Measurements from ENCODE around the gene CALN1.
"Not testable (repeated sequence)": the region's sequence is repeated elsewhere in the genome, so short reads cannot be mapped to it uniquely, and the experiment has no call there.

The CALN1 gene

DNA sequence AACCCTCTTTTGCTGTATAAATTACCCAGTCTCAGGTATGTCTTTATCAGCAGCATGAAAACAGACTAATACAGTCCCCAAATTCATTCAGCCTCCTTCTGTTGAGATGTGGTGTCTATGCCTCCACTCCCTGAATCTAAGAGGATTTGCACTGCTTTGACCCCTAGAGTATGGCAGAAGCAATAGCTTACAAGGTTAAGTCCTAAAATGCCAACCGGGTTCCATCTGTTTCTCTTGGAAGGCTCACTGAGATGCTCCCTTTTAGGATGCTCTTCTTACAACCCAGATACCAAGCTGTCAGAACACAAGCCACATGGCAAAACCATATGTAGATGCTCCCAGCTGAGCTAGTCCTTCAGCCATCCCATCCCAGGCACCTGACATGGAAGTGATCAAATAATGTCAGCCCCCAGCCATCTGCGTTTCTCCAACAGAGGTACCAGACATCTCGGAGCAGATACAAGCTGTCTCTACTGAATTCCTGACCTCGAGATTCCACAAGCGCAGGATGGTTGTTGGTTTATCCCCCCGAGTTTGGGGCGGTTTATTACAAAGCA is 20.2 kb downstream of the CALN1 start:
- H3K9ac ChIP-seq (ENCODE audit: insufficient read length, low read depth) = no peak overlapping the region
- no peaks in the 10 kb centered on the region for H3K9me3 ChIP-seq (ENCODE audit: insufficient read depth, low read length)
- TF ChIP-seq ZNF274 (IDR thresholded peaks at IDR 0.05; ENCODE audit: low read depth, low read length) (no peak), SUZ12 (IDR thresholded peaks at IDR 0.05; ENCODE audit: extremely low read depth, insufficient read depth, insufficient read length) (no peak), YY1 (IDR thresholded peaks at IDR 0.05; ENCODE audit: insufficient read depth, insufficient read length) (no peak)
- no peaks in the 10 kb centered on the region for H3K4me1 ChIP-seq (ENCODE audit: insufficient read depth, insufficient read length)
- no peaks in the 10 kb centered on the region for H3K27me3 ChIP-seq (ENCODE audit: insufficient read depth, insufficient read length)
- H3K4me3 ChIP-seq (ENCODE audit: insufficient read length, low read depth) = no peak overlapping the region
- H3K36me3 ChIP-seq (ENCODE audit: insufficient read depth, insufficient read length, low read length) = no peaks in the 10 kb centered on the region
- no peak for DNase-seq (ENCODE audit: low read depth, low spot score)

DNA sequence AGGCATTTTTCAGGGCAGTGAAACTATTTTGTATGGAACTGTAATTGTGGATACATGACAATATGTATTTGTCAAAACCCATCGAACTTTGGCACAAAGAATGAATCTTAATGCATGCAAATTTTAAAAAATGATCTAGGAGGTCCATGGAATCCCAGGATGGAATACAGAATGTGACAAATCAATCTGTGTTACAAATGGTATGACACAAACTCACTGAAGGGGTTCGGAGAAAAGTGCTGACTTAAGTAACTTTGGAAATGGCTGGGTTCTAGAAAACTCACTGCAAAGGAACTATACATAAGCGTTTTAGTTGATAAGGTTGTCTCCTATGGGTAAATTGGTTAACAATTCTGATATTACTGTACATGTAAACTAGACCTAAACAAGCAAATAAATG is 26.0 kb downstream of the CALN1 start:
- Histone ChIP-seq H3K9me3 (ENCODE audit: insufficient read depth, low read length) (no peaks in the 10 kb centered on the region), H3K4me3 (ENCODE audit: insufficient read length, low read depth) (no peak overlapping the region), H3K4me1 (ENCODE audit: insufficient read depth, insufficient read length) (no peaks in the 10 kb centered on the region), H3K9ac (ENCODE audit: insufficient read length, low read depth) (no peak overlapping the region), H3K36me3 (ENCODE audit: insufficient read depth, insufficient read length, low read length) (no peaks in the 10 kb centered on the region), H3K27me3 (ENCODE audit: insufficient read depth, insufficient read length) (no peaks in the 10 kb centered on the region)
- no peak for DNase-seq (ENCODE audit: low read depth, low spot score)
- TF ChIP-seq ZNF274 (IDR thresholded peaks at IDR 0.05; ENCODE audit: low read depth, low read length) (no peak), SUZ12 (IDR thresholded peaks at IDR 0.05; ENCODE audit: extremely low read depth, insufficient read depth, insufficient read length) (no peak), YY1 (IDR thresholded peaks at IDR 0.05; ENCODE audit: insufficient read depth, insufficient read length) (no peak)

DNA sequence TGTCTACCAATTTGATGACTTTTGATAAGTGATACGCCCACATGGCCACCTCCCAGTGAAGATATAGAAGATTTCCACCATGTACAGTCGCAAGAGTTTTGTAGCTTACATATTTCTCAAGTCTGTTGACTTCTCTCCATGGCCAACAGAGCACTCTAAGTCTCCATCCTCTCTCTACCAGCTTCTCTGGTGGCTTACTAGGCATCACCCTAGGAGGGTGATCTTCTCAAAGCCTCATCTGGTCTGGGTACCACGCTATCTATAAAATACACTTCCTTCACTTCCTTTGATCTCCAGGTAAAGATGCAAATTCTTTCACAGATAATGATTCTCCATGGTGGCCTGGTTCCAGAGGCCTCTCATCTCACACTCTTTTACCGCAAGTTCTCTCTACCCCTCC is 49.9 kb downstream of the CALN1 start:
- no peak for DNase-seq (ENCODE audit: low read depth, low spot score)
- no peaks in the 10 kb centered on the region for H3K9me3 ChIP-seq (ENCODE audit: insufficient read depth, low read length)
- H3K4me1 ChIP-seq (ENCODE audit: insufficient read depth, insufficient read length) = no peaks in the 10 kb centered on the region
- no peaks in the 10 kb centered on the region for H3K36me3 ChIP-seq (ENCODE audit: insufficient read depth, insufficient read length, low read length)
- no peak overlapping the region for H3K4me3 ChIP-seq (ENCODE audit: insufficient read length, low read depth)
- TF ChIP-seq SUZ12 (IDR thresholded peaks at IDR 0.05; ENCODE audit: extremely low read depth, insufficient read depth, insufficient read length) = no peak
- no peak for TF ChIP-seq YY1 (IDR thresholded peaks at IDR 0.05; ENCODE audit: insufficient read depth, insufficient read length)
- TF ChIP-seq ZNF274 (IDR thresholded peaks at IDR 0.05; ENCODE audit: low read depth, low read length) = no peak
- no peaks in the 10 kb centered on the region for H3K27me3 ChIP-seq (ENCODE audit: insufficient read depth, insufficient read length)
- H3K9ac ChIP-seq (ENCODE audit: insufficient read length, low read depth) = no peak overlapping the region

GRCh38 chr7:72345208-72345727 is 66.9 kb downstream of the CALN1 start:
- no peaks in the 10 kb centered on the region for H3K36me3 ChIP-seq (ENCODE audit: insufficient read depth, insufficient read length, low read length)
- H3K9ac ChIP-seq (ENCODE audit: insufficient read length, low read depth) = no peak overlapping the region
- TF ChIP-seq YY1 (IDR thresholded peaks at IDR 0.05; ENCODE audit: insufficient read depth, insufficient read length) = no peak
- TF ChIP-seq ZNF274 (IDR thresholded peaks at IDR 0.05; ENCODE audit: low read depth, low read length) = no peak
- TF ChIP-seq SUZ12 (IDR thresholded peaks at IDR 0.05; ENCODE audit: extremely low read depth, insufficient read depth, insufficient read length) = no peak
- no peak for DNase-seq (ENCODE audit: low read depth, low spot score)
- no peaks in the 10 kb centered on the region for H3K27me3 ChIP-seq (ENCODE audit: insufficient read depth, insufficient read length)
- H3K4me1 ChIP-seq (ENCODE audit: insufficient read depth, insufficient read length) = no peaks in the 10 kb centered on the region
- no peak overlapping the region for H3K4me3 ChIP-seq (ENCODE audit: insufficient read length, low read depth)
- no peaks in the 10 kb centered on the region for H3K9me3 ChIP-seq (ENCODE audit: insufficient read depth, low read length)

GRCh38 chr7:72343991-72344390 is 68.1 kb downstream of the CALN1 start:
- H3K36me3 ChIP-seq (ENCODE audit: insufficient read depth, insufficient read length, low read length) = no peaks in the 10 kb centered on the region
- no peak overlapping the region for H3K9ac ChIP-seq (ENCODE audit: insufficient read length, low read depth)
- no peaks in the 10 kb centered on the region for H3K9me3 ChIP-seq (ENCODE audit: insufficient read depth, low read length)

DNA sequence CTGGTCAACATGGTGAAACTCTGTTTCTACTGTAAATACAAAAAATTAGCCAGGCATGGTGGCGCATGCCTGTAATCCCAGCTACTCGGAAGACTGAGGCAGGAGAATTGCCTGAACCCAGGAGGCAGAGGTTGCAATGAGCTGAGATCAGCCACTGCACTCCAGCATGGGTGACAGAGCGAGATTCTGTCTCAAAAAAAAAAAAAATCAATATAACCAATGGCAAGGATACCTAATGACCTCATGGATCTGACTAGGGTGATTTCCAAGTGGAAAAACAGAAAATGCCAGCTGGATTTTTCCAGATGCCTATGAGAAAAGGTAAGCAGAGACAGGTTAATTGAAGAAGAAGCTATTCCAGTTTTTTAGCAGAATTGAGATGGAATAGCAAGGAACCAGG is 68.8 kb downstream of the CALN1 start:
- H3K4me3 ChIP-seq (ENCODE audit: insufficient read length, low read depth); H3K9me3 ChIP-seq (ENCODE audit: insufficient read depth, low read length); H3K27me3 ChIP-seq (ENCODE audit: insufficient read depth, insufficient read length); H3K9ac ChIP-seq (ENCODE audit: insufficient read length, low read depth); H3K36me3 ChIP-seq (ENCODE audit: insufficient read depth, insufficient read length, low read length); DNase-seq (ENCODE audit: low read depth, low spot score); H3K4me1 ChIP-seq (ENCODE audit: insufficient read depth, insufficient read length): not testable (repeated sequence)

More at GRCh38 chr7:72343991-72344390, 68.1 kb downstream of the CALN1 start:
- no peak for TF ChIP-seq SUZ12 (IDR thresholded peaks at IDR 0.05; ENCODE audit: extremely low read depth, insufficient read depth, insufficient read length)
- TF ChIP-seq YY1 (IDR thresholded peaks at IDR 0.05; ENCODE audit: insufficient read depth, insufficient read length) = no peak
- TF ChIP-seq ZNF274 (IDR thresholded peaks at IDR 0.05; ENCODE audit: low read depth, low read length) = no peak
- DNase-seq (ENCODE audit: low read depth, low spot score) = no peak
- H3K4me1 ChIP-seq (ENCODE audit: insufficient read depth, insufficient read length) = no peaks in the 10 kb centered on the region
- H3K4me3 ChIP-seq (ENCODE audit: insufficient read length, low read depth) = no peak overlapping the region
- no peaks in the 10 kb centered on the region for H3K27me3 ChIP-seq (ENCODE audit: insufficient read depth, insufficient read length)

- Histone ChIP-seq H3K4me1 (ENCODE audit: insufficient read depth, insufficient read length) (no peaks in the 10 kb centered on the region), H3K36me3 (ENCODE audit: insufficient read depth, insufficient read length, low read length) (no peaks in the 10 kb centered on the region), H3K9ac (ENCODE audit: insufficient read length, low read depth) (peak overlapping the region; percentile 81), H3K27me3 (ENCODE audit: insufficient read depth, insufficient read length) (peaks cover 42% of the 10 kb centered on the region), H3K9me3 (ENCODE audit: insufficient read depth, low read length) (no peaks in the 10 kb centered on the region), H3K4me3 (ENCODE audit: insufficient read length, low read depth) (peak overlapping the region; percentile 72)
- no peak for DNase-seq (ENCODE audit: low read depth, low spot score)
- TF ChIP-seq YY1 (IDR thresholded peaks at IDR 0.05; ENCODE audit: insufficient read depth, insufficient read length) (no peak), ZNF274 (IDR thresholded peaks at IDR 0.05; ENCODE audit: low read depth, low read length) (no peak), SUZ12 (IDR thresholded peaks at IDR 0.05; ENCODE audit: extremely low read depth, insufficient read depth, insufficient read length) (no peak)
These were observed 74.6 kb downstream of the CALN1 start for GRCh38 chr7:72337390-72338167.
